KOPT-K1 (cell line): ENCODE results near the gene CEP104.

Experiments used
- H3K27ac ChIP-seq: fragments of 200-600 bp; sonication (generic); 2 replicates; pipeline ENCODE4 v1.5.1; 2016; ENCODE audit warnings: antibody characterized with exemption, mild to moderate bottlenecking, low read depth, low read length; ENCODE audit not compliant: poor library complexity, severe bottlenecking
- H3K36me3 ChIP-seq: fragments of 200-600 bp; sonication (generic); 2 replicates; pipeline ENCODE4 v1.5.1; 2017; ENCODE audit warnings: antibody characterized with exemption, mild to moderate bottlenecking, low read length, moderate library complexity; ENCODE audit not compliant: insufficient read depth
- H3K9me3 ChIP-seq: fragments of 200-600 bp; sonication (generic); 2 replicates; pipeline ENCODE4 v1.5.1; 2017; ENCODE audit warnings: antibody characterized with exemption, low read length, mild to moderate bottlenecking; ENCODE audit not compliant: insufficient read depth, poor library complexity, severe bottlenecking

Gene CEP104

GRCh38 chr1:3898994-3899753 lies 42.2 kb upstream of the CEP104 start:
- peak overlapping the region; percentile 95 for H3K27ac ChIP-seq
- H3K9me3 ChIP-seq: peaks cover 11% of the 10 kb centered on the region
- peaks cover 22% of the 10 kb centered on the region; the same call in 1 of the 2 replicates for H3K36me3 ChIP-seq

GRCh38 chr1:3898475-3898735 lies 41.4 kb upstream of the CEP104 start:
- Histone ChIP-seq H3K27ac (no peak overlapping the region), H3K9me3 (peaks cover 11% of the 10 kb centered on the region), H3K36me3 (peaks cover 22% of the 10 kb centered on the region)

- H3K36me3 ChIP-seq: peaks cover 30% of the 10 kb centered on the region
- peaks cover 11% of the 10 kb centered on the region for H3K9me3 ChIP-seq
- no peak overlapping the region for H3K27ac ChIP-seq
Measured at GRCh38 chr1:3896396-3897000, 39.5 kb upstream of the CEP104 start.

GRCh38 chr1:3895951-3896325 lies 38.9 kb upstream of the CEP104 start:
- H3K36me3 ChIP-seq: peaks cover 35% of the 10 kb centered on the region
- H3K27ac ChIP-seq: no peak overlapping the region
- peaks cover 11% of the 10 kb centered on the region for H3K9me3 ChIP-seq

GRCh38 chr1:3895279-3895950 lies 38.4 kb upstream of the CEP104 start:
- peaks cover 11% of the 10 kb centered on the region for H3K9me3 ChIP-seq
- H3K27ac ChIP-seq: no peak overlapping the region
- H3K36me3 ChIP-seq: peaks cover 40% of the 10 kb centered on the region

- Histone ChIP-seq H3K27ac (no peak overlapping the region), H3K9me3 (peaks cover 11% of the 10 kb centered on the region), H3K36me3 (peaks cover 47% of the 10 kb centered on the region)
Measured at GRCh38 chr1:3894626-3895278, 37.7 kb upstream of the CEP104 start.

- H3K36me3 ChIP-seq: peaks cover 62% of the 10 kb centered on the region
- H3K9me3 ChIP-seq: peaks cover 5% of the 10 kb centered on the region
- no peak overlapping the region for H3K27ac ChIP-seq
Measured at GRCh38 chr1:3893190-3893589, 36.2 kb upstream of the CEP104 start.

- H3K9me3 ChIP-seq: peaks cover 1% of the 10 kb centered on the region
- no peak overlapping the region for H3K27ac ChIP-seq
- H3K36me3 ChIP-seq: peaks cover 66% of the 10 kb centered on the region
Measured at GRCh38 chr1:3892748-3893147, 35.7 kb upstream of the CEP104 start.

GRCh38 chr1:3891329-3891865 lies 34.4 kb upstream of the CEP104 start:
- H3K36me3 ChIP-seq: peaks cover 76% of the 10 kb centered on the region
- H3K27ac ChIP-seq: no peak overlapping the region
- no peaks in the 10 kb centered on the region for H3K9me3 ChIP-seq

- Histone ChIP-seq H3K36me3 (peaks cover 76% of the 10 kb centered on the region), H3K27ac (no peak overlapping the region), H3K9me3 (no peaks in the 10 kb centered on the region)
Measured at GRCh38 chr1:3890389-3891328, 33.6 kb upstream of the CEP104 start.

- no peaks in the 10 kb centered on the region for H3K9me3 ChIP-seq
- no peak overlapping the region for H3K27ac ChIP-seq
- peaks cover 73% of the 10 kb centered on the region for H3K36me3 ChIP-seq
Measured at GRCh38 chr1:3889936-3890335, 32.9 kb upstream of the CEP104 start.

- Histone ChIP-seq H3K36me3 (peaks cover 72% of the 10 kb centered on the region), H3K27ac (no peak overlapping the region), H3K9me3 (no peaks in the 10 kb centered on the region)
Measured at GRCh38 chr1:3888301-3888700, 31.3 kb upstream of the CEP104 start.

- Histone ChIP-seq H3K9me3 (no peaks in the 10 kb centered on the region), H3K27ac (no peak overlapping the region), H3K36me3 (peaks cover 66% of the 10 kb centered on the region)
Measured at GRCh38 chr1:3886691-3887090, 29.7 kb upstream of the CEP104 start.

GRCh38 chr1:3886106-3886670 lies 29.2 kb upstream of the CEP104 start:
- Histone ChIP-seq H3K27ac (no peak overlapping the region), H3K9me3 (no peaks in the 10 kb centered on the region), H3K36me3 (peaks cover 61% of the 10 kb centered on the region)
